K562 (cell line): ENCODE results near the gene IDI2. TPM values are rescaled to one million over a fixed set of nuclear protein-coding genes. Genes with fewer than 3 reads are reported as not detected.

Experiments used
- ATAC-seq: fragments of 200-7000 bp; cut with Tn5 transposase; 3 replicates; pipeline ENCODE4 v1.9.1; 2020; ENCODE audit warnings: moderate library complexity
- BruUV-seq: library from RNA; stranded (reverse); fragments of 400-500 nt; replicated peaks from 2 replicates; lab custom pipeline; 2021; lab: Mats Ljungman, UMichigan
- CTCF ChIA-PET: fragments of 300-600 bp; formaldehyde crosslinking; extraction: SDS; loops from one replicate; lab custom pipeline; 2021; ENCODE audit warnings: low intra/inter-chr PET ratio; lab: Yijun Ruan, JAX
- POLR2A ChIA-PET: fragments of 300-600, 350-650 bp; sonication (Branson Sonifier 250); formaldehyde crosslinking; extraction: SDS; loops from one replicate; lab custom pipeline; 2021; ENCODE audit warnings: antibody characterized with exemption, inconsistent platforms; lab: Yijun Ruan, JAX
- DNase-seq, 4 experiments: peaks; one replicate each; pipeline versions ENCODE4 v3.0.0 to v3.0.0-alpha.2; 2011 to 2018; ENCODE audit warnings: low spot score in 3 of 4, mixed read lengths in 3 of 4; ENCODE audit errors: extremely low read depth in 1 of 4
- FAIRE-seq: peaks from 2 replicates; lab custom pipeline; 2011; peaks lifted over from hg19 to GRCh38; lab: Jason Lieb, UNC
- H2AFZ ChIP-seq: 2 replicates; pipeline ENCODE4 v1.6.0; 2011; ENCODE audit warnings: low read depth, low read length, control low read depth, inconsistent platforms
- H3K27ac ChIP-seq: fragments of 200-600 bp; 3 replicates; pipeline ENCODE4 v1.8.0; 2011; ENCODE audit warnings: low read depth, mild to moderate bottlenecking, control low read depth, inconsistent platforms, low read length, moderate library complexity, mixed read lengths; ENCODE audit errors: extremely low read depth
- H3K27me3 ChIP-seq, 2 experiments: fragments of 300-600 bp in 1 of 2; 2 replicates in 1 of 2; 3 replicates in 1 of 2; pipeline versions ENCODE4 v1.6.0 to v1.8.0; 2011; ENCODE audit warnings: inconsistent platforms in 2 of 2, low read length in 2 of 2, mild to moderate bottlenecking in 1 of 2, mixed read lengths in 1 of 2, moderate library complexity in 1 of 2; ENCODE audit not compliant: control insufficient read depth in 2 of 2, insufficient read depth in 2 of 2
- H3K36me3 ChIP-seq: fragments of 300-600 bp; 3 replicates; pipeline ENCODE4 v1.8.0; 2011; ENCODE audit warnings: mild to moderate bottlenecking, low read length, inconsistent platforms; ENCODE audit not compliant: control insufficient read depth, insufficient read depth
- H3K4me1 ChIP-seq, 2 experiments: fragments of 200-600 bp in 1 of 2; replicated peaks in 1 of 2; 2 replicates in 1 of 2; 3 replicates in 1 of 2; pipeline versions ENCODE4 v1.5.1 to v1.8.0; 2011; ENCODE audit warnings: inconsistent platforms in 2 of 2, low read length in 2 of 2, mild to moderate bottlenecking in 1 of 2, mixed read lengths in 1 of 2, moderate library complexity in 1 of 2; ENCODE audit not compliant: control insufficient read depth in 2 of 2, insufficient read depth in 2 of 2
- H3K4me2 ChIP-seq: 2 replicates; pipeline ENCODE4 v1.6.1; 2011; ENCODE audit warnings: low read length, control low read depth, inconsistent platforms, mixed read lengths; ENCODE audit not compliant: insufficient read depth
- H3K4me3 ChIP-seq: fragments of 200-600 bp; sonication (generic), shearing (Covaris generic); 2 replicates; pipeline ENCODE4 v1.5.1; 2016; ENCODE audit warnings: control low read depth, inconsistent platforms
- H3K79me2 ChIP-seq: fragments of 200-600 bp; 3 replicates; pipeline ENCODE4 v1.8.0; 2011; ENCODE audit warnings: low read length, inconsistent platforms; ENCODE audit not compliant: control insufficient read depth, insufficient read depth
- H3K9ac ChIP-seq, 2 experiments: 2 replicates each; pipeline versions ENCODE4 v1.6.0 to v1.6.1; 2011; ENCODE audit warnings: low read depth in 2 of 2, low read length in 2 of 2, control low read depth in 1 of 2, inconsistent platforms in 1 of 2, mild to moderate bottlenecking in 1 of 2, mixed read lengths in 1 of 2; ENCODE audit not compliant: insufficient read depth in 1 of 2
- H3K9me1 ChIP-seq: one replicate; pipeline ENCODE4 v1.6.0; 2011; ENCODE audit warnings: inconsistent platforms, mild to moderate bottlenecking, low read length, moderate library complexity; ENCODE audit not compliant: control insufficient read depth, insufficient read depth
- H3K9me3 ChIP-seq: replicated peaks from 2 replicates; pipeline ENCODE4 v1.5.1; 2011; ENCODE audit warnings: low read depth, low read length, inconsistent platforms; ENCODE audit not compliant: control insufficient read depth, insufficient read depth
- H4K20me1 ChIP-seq: replicated peaks from 2 replicates; pipeline ENCODE4 v1.6.1; 2011; ENCODE audit warnings: low read length, inconsistent platforms, mixed read lengths; ENCODE audit not compliant: control insufficient read depth, insufficient read depth
- HDAC2 ChIP-seq: fragments of 450-650 bp; IDR thresholded peaks from 2 replicates; pipeline ENCODE4 v1.6.1; 2016; ENCODE audit warnings: mild to moderate bottlenecking
- HDGF ChIP-seq: fragments of 450-650 bp; IDR thresholded peaks from 2 replicates; pipeline ENCODE4 v1.6.1; 2016
- HEY1 ChIP-seq: fragments of 250-450 bp; sonication (Bioruptor Pico); IDR thresholded peaks from 2 replicates; pipeline ENCODE4 v1.5.0; 2020; ENCODE audit warnings: mild to moderate bottlenecking, moderate library complexity, borderline replicate concordance
- JUN ChIP-seq, 2 experiments: sonication (generic) in 1 of 2; formaldehyde crosslinking in 1 of 2; IDR thresholded peaks; 2 replicates each; pipeline versions ENCODE4 v1.6.1 to v1.8.0; 2012 to 2022; ENCODE audit warnings: borderline replicate concordance in 2 of 2, mild to moderate bottlenecking in 2 of 2, improper control_type of control experiment in 1 of 2, low read depth in 1 of 2, low read length in 1 of 2, missing genetic modification reagents in 1 of 2
- NEUROD1 ChIP-seq: fragments of 150-350 bp; IDR thresholded peaks from 2 replicates; pipeline ENCODE4 v1.6.1; 2014; ENCODE audit warnings: borderline replicate concordance, low read length, low read depth; ENCODE audit not compliant: partially characterized antibody
- ZC3H11A ChIP-seq: IDR thresholded peaks from 2 replicates; pipeline ENCODE4 v1.6.1; 2012; ENCODE audit warnings: low read depth, low read length, improper control_type of control experiment
- ZNF232 ChIP-seq: sonication (generic); formaldehyde crosslinking; IDR thresholded peaks from 2 replicates; pipeline ENCODE4 v1.8.0; 2022; ENCODE audit warnings: mild to moderate bottlenecking, missing genetic modification reagents
- ZNF551 ChIP-seq: fragments of 250-450 bp; sonication (Bioruptor Pico); IDR thresholded peaks from 2 replicates; pipeline ENCODE4 v1.5.0; 2021; ENCODE audit warnings: mild to moderate bottlenecking, moderate library complexity
- ZNF76 ChIP-seq: fragments of 250-450 bp; sonication (Bioruptor Pico); IDR thresholded peaks from 2 replicates; pipeline ENCODE4 v1.4.0; 2020; ENCODE audit warnings: mild to moderate bottlenecking, moderate library complexity, borderline replicate concordance
- WGBS: fragments of 100-300 bp; shearing (Covaris generic); methylation state at CpG from one replicate; pipeline ENCODE4 v1.1.6; 2016; ENCODE audit warnings: low coverage, mixed read lengths; ENCODE audit not compliant: insufficient coverage; ENCODE audit errors: missing lambda C conversion rate; 5-methylcytosine and 5-hydroxymethylcytosine counted together
- in situ Hi-C: fragments of 300-500 bp; cut with MboI; formaldehyde crosslinking; loops from 4 replicates; pipeline ENCODE4 v1.15.0; 2018; ENCODE audit warnings: inconsistent platforms, mixed read lengths
- intact Hi-C: fragments of 100-400 bp; cut with micrococcal nuclease; formaldehyde crosslinking; loops from 2 replicates; pipeline ENCODE4 v1.14.2; 2022
- polyA plus RNA-seq, 8 experiments: library from polyadenylated mRNA; depleted of rRNA in 4 of 8; stranded (reverse) in 5 of 8; unstranded in 3 of 8; fragments of >200 nt; fragmentation: Nextera tagmentation in 2 of 8; fragmentation: Illumina TruSeq in 1 of 8; extraction: Ambion mirVana in 2 of 8; extraction: Trizol in 1 of 8; gene quantifications; 2 replicates each; pipeline versions ENCODE4 v1.2.1 to v1.2.3, GENCODE V29; 2011 to 2014; ENCODE audit warnings: inconsistent platforms in 1 of 8, missing spikeins in 1 of 8
- total RNA-seq, 7 experiments: library from RNA; depleted of rRNA in 6 of 7; stranded (reverse); fragments of >200 nt in 6 of 7; fragmentation: Illumina TruSeq in 2 of 7; extraction: Trizol in 2 of 7; gene quantifications; 2 replicates each; pipeline versions ENCODE4 v1.2.1 to v1.2.3, GENCODE V29; 2011 to 2021; ENCODE audit warnings: low replicate concordance in 1 of 7
- TF ChIP-seq, protein P1 (sequence below): fragments of 450-650 bp; formaldehyde crosslinking; IDR thresholded peaks from 2 replicates; pipeline ENCODE4 v1.4.0; 2020; ENCODE audit warnings: mild to moderate bottlenecking
- TF ChIP-seq, protein P2 (sequence below), 2 experiments: fragments of 450-650 bp; IDR thresholded peaks; 2 replicates each; pipeline ENCODE4 v1.6.1; 2016

Gene IDI2
- total and polyA plus RNA-seq, 9 of the 15 experiments (the other 6 are each of a cell fraction or from before 2014, with no cell fraction given): not detected

DNA sequence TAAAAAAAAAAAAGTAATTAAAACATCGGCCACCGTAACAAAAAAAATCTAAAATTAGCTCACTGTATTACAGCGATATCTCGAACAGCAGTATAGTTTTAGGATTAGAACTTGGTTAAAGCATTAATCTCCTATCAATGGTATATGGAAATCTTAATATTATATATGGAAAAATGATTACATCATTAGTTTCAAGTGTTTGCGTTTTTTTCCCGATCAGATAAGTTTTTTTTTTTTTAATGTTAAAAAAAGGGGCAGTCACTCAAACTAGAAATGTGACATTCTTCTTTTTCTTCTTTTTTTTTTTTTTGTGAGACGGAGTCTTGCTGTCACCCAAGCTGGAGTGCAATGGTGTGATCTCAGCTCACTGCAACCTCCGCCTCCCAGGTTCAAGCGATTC, 15.9 kb upstream of the IDI2 start:
- no peak overlapping the region for H3K9ac ChIP-seq
- intact Hi-C loops: no loop called here
- no peak overlapping the region for H3K4me2 ChIP-seq
- ATAC-seq: no peak
- BruUV-seq: no TSS peak
- in situ Hi-C loops: no loop called here
- H3K9me1 ChIP-seq: peaks cover 13% of the 10 kb centered on the region
- peaks cover 80% of the 10 kb centered on the region for H3K36me3 ChIP-seq
- no peak overlapping the region for H3K4me3 ChIP-seq
- no peaks in the 10 kb centered on the region for H3K27me3 ChIP-seq
- H3K27ac ChIP-seq: no peak overlapping the region
- H2AFZ ChIP-seq: no peak overlapping the region
- H3K4me1 ChIP-seq: peaks cover 9 to 20% of the 10 kb centered on the region in 2 experiments
- H3K79me2 ChIP-seq: peaks cover 34% of the 10 kb centered on the region
- CTCF ChIA-PET: no interaction called here
- H4K20me1 ChIP-seq: peaks cover 31% of the 10 kb centered on the region
- no peak for FAIRE-seq
- TF ChIP-seq HDAC2: no peak
- TF ChIP-seq ZNF232 (CRISPR knock-in tag): no peak
- TF ChIP-seq JUN (IDR thresholded peaks at IDR 0.05; ENCODE audit: borderline replicate concordance, low read depth, low read length): no peak
- no peak for TF ChIP-seq JUN (CRISPR knock-in tag; IDR thresholded peaks at IDR 0.05; ENCODE audit: borderline replicate concordance)
- TF ChIP-seq NEUROD1: no peak
- TF ChIP-seq ZC3H11A: no peak
- TF ChIP-seq HDGF: no peak
- TF ChIP-seq, protein P1, sequence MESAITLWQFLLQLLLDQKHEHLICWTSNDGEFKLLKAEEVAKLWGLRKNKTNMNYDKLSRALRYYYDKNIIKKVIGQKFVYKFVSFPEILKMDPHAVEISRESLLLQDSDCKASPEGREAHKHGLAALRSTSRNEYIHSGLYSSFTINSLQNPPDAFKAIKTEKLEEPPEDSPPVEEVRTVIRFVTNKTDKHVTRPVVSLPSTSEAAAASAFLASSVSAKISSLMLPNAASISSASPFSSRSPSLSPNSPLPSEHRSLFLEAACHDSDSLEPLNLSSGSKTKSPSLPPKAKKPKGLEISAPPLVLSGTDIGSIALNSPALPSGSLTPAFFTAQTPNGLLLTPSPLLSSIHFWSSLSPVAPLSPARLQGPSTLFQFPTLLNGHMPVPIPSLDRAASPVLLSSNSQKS (CRISPR knock-in tag): no peak
- TF ChIP-seq, protein P2, sequence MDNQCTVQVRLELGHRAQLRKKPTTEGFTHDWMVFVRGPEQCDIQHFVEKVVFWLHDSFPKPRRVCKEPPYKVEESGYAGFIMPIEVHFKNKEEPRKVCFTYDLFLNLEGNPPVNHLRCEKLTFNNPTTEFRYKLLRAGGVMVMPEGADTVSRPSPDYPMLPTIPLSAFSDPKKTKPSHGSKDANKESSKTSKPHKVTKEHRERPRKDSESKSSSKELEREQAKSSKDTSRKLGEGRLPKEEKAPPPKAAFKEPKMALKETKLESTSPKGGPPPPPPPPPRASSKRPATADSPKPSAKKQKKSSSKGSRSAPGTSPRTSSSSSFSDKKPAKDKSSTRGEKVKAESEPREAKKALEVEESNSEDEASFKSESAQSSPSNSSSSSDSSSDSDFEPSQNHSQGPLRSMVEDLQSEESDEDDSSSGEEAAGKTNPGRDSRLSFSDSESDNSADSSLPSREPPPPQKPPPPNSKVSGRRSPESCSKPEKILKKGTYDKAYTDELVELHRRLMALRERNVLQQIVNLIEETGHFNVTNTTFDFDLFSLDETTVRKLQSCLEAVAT (IDR thresholded peaks at IDR 0.05): no peak
- TF ChIP-seq ZNF76 (CRISPR knock-in tag): no peak
- TF ChIP-seq HEY1 (CRISPR knock-in tag): no peak
- no peak for TF ChIP-seq ZNF551 (CRISPR knock-in tag)
- POLR2A ChIA-PET: no interaction called here
- no peaks in the 10 kb centered on the region for H3K9me3 ChIP-seq
- no peak for DNase-seq
- WGBS: 93% methylated on average over 8 of the region's 9 CpGs
